T-cell (primary cell): ENCODE measurements around the gene IFNL3. TPM values are rescaled to one million over a fixed set of nuclear protein-coding genes. Genes with fewer than 3 reads are reported as not detected.

Source experiments
- ATAC-seq, 4 experiments: fragments of 200-7000 bp in 3 of 4; fragments of 150-1000 bp in 1 of 4; cut with Tn5 transposase; replicated peaks in 1 of 4; 1 replicate in 3 of 4; 2 replicates in 1 of 4; pipeline ENCODE4 v1.10.0; 2021; ENCODE audit warnings: moderate library complexity in 3 of 4, mild to moderate bottlenecking in 2 of 4, moderate number of reproducible peaks in 1 of 4
- CTCF ChIA-PET, 2 donors: fragments of 300-600 bp; sonication (Branson Sonifier 250); formaldehyde crosslinking; loops; one replicate each; lab custom pipeline; 2022; ENCODE audit warnings: antibody characterized with exemption in 2 of 2; lab: Charles Lee
- POLR2A ChIA-PET, 2 donors: fragments of 300-600 bp; sonication (Branson Sonifier 250); formaldehyde crosslinking; loops; one replicate each; lab custom pipeline; 2022; ENCODE audit warnings: antibody characterized with exemption in 2 of 2; lab: Charles Lee
- DNase-seq, 35 experiments: peaks; one replicate each; pipeline versions ENCODE4 v3.0.0 to v3.0.0-alpha.2; 2013 to 2023
- H3K27ac ChIP-seq: one replicate; pipeline ENCODE4 v1.5.1; 2013; ENCODE audit warnings: low read length
- H3K27me3 ChIP-seq, 2 experiments: replicated peaks in 1 of 2; 1 replicate in 1 of 2; 2 replicates in 1 of 2; pipeline versions ENCODE4 v1.6.1 to v1.7.0; 2013; ENCODE audit warnings: low read length in 1 of 2, mixed read lengths in 1 of 2; ENCODE audit not compliant: control insufficient read depth in 2 of 2, insufficient read depth in 2 of 2; ENCODE audit errors: extremely low read depth in 1 of 2
- H3K36me3 ChIP-seq, 2 donors: 1 replicate in 1 of 2; 2 replicates in 1 of 2; pipeline versions ENCODE4 v1.6.1 to v1.7.0; 2013; ENCODE audit warnings: low read length in 1 of 2; ENCODE audit not compliant: control insufficient read depth in 2 of 2, insufficient read depth in 1 of 2; ENCODE audit errors: extremely low read depth in 1 of 2
- H3K4me1 ChIP-seq, 2 experiments: 1 replicate in 1 of 2; 2 replicates in 1 of 2; pipeline versions ENCODE4 v1.6.1 to v1.7.0; 2013; ENCODE audit warnings: low read length in 2 of 2, mixed read lengths in 1 of 2; ENCODE audit not compliant: insufficient read depth in 2 of 2, control insufficient read depth in 1 of 2; ENCODE audit errors: extremely low read depth in 1 of 2
- H3K4me3 ChIP-seq, 2 donors: 1 replicate in 1 of 2; 2 replicates in 1 of 2; pipeline versions ENCODE4 v1.5.1 to v1.7.0; 2013; ENCODE audit warnings: mild to moderate bottlenecking in 2 of 2, low read length in 1 of 2, moderate library complexity in 1 of 2; ENCODE audit not compliant: control insufficient read depth in 1 of 2; ENCODE audit errors: extremely low read depth in 1 of 2
- H3K9me3 ChIP-seq: 2 replicates; pipeline ENCODE4 v1.7.0; 2013
- H3K27ac Mint-ChIP-seq, 2 donors: one replicate each; pipeline ENCODE4 v1.8.0; 2020 to 2021; ENCODE audit warnings: mild to moderate bottlenecking in 2 of 2, mixed read lengths in 2 of 2
- H3K27me3 Mint-ChIP-seq, 2 donors: one replicate each; pipeline ENCODE4 v1.8.0; 2021 to 2022; ENCODE audit warnings: mixed read lengths in 2 of 2
- H3K36me3 Mint-ChIP-seq: one replicate; pipeline ENCODE4 v1.8.0; 2021; ENCODE audit warnings: mixed read lengths
- H3K4me1 Mint-ChIP-seq, 3 donors: one replicate each; pipeline ENCODE4 v1.8.0; 2020 to 2022; ENCODE audit warnings: mixed read lengths in 3 of 3, mild to moderate bottlenecking in 1 of 3
- H3K4me3 Mint-ChIP-seq, 3 donors: one replicate each; pipeline ENCODE4 v1.8.0; 2020 to 2022; ENCODE audit warnings: mild to moderate bottlenecking in 3 of 3, mixed read lengths in 3 of 3, moderate library complexity in 3 of 3
- H3K9me3 Mint-ChIP-seq, 3 donors: one replicate each; pipeline ENCODE4 v1.8.0; 2020 to 2022; ENCODE audit warnings: mixed read lengths in 3 of 3
- WGBS: methylation state at CpG from one replicate; pipeline ENCODE4 v1.1.5; 2013; ENCODE audit warnings: missing lambda C conversion rate; ENCODE audit not compliant: insufficient coverage; 5-methylcytosine and 5-hydroxymethylcytosine counted together
- total RNA-seq, 35 experiments: library from RNA in 6 of 35; stranded (reverse) in 6 of 35; fragments of 120-200 nt in 1 of 35; gene quantifications; one replicate each; pipeline versions ENCODE4 v1.2.1 to v1.2.4 and lab custom pipeline; 2013 to 2026

IFNL3 gene
- total RNA-seq, 5 donors from 2014 or later (not counting 1 experiment from before 2014, with no cell fraction given) = not detected

GRCh38 chr19:39196860-39197562 lies 47.8 kb downstream of the IFNL3 start, which contains the start of gene NCCRP1:
Gene NCCRP1 (plus strand): TSS chr19:39196964. CDS start chr19:39196983, 19 bp downstream.
- peak within 1 kb of the TSS; percentile 31 to 60 (median 42) for H3K4me3 Mint-ChIP-seq
- POLR2A ChIA-PET = no interaction called here

DNA sequence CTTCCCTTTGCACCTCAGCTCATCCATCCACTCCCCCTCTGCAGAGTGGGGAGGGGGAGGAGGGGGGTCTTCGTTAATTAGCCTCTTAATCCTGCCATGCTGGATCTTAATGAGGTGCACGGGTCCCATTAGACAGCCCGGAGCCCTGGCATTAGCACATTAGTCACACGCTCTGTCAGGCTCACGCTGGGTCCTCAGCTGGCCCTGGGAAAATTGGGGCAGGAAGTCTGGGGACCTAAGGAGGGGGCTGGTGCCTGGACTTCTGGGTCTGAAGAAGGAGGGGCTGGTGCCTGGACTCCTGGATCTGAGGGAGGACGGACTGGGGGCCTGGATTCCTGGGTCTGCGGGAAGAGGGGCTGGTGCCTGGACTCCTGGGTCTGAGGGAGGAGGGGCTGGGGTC lies 48.5 kb downstream of the IFNL3 start:
- POLR2A ChIA-PET = interaction anchor here in 1 of 2 donors (0.6 kb wide), 1 partner anchor 177 kb away, joined by 5 read pairs; no protein-coding TSS in a partner anchor
- Histone ChIP-seq H3K27me3 (peaks cover 7 to 92% of the 10 kb centered on the region in 2 experiments), H3K4me1 (peaks cover 0 to 22% of the 10 kb centered on the region in 2 experiments), H3K9me3 (no peaks in the 10 kb centered on the region), H3K36me3 (no peaks in the 10 kb centered on the region), H3K4me3 (no peak overlapping the region), H3K27ac (no peak overlapping the region)
- peak overlapping the region in 1 of 3 donors; percentile 60 for H3K4me3 Mint-ChIP-seq
- CTCF ChIA-PET = no interaction called here
- no peak overlapping the region for H3K27ac Mint-ChIP-seq
- H3K36me3 Mint-ChIP-seq = no peaks in the 10 kb centered on the region
- no peak for DNase-seq
- H3K27me3 Mint-ChIP-seq = peaks cover 45 to 76% of the 10 kb centered on the region in 2 donors
- no peaks in the 10 kb centered on the region for H3K9me3 Mint-ChIP-seq
- 24% methylated on average over 6 of the region's 7 CpGs for WGBS
- ATAC-seq = peak in 1 of 4 experiments; percentile 16
- H3K4me1 Mint-ChIP-seq = peaks cover 22 to 26% (median 22%) of the 10 kb centered on the region in 3 donors

More at GRCh38 chr19:39196860-39197562, 47.8 kb downstream of the IFNL3 start, which contains the start of gene NCCRP1:
- H3K27ac ChIP-seq = no peak within 1 kb of the TSS
- peaks cover 51 to 77% of the 10 kb centered on the region in 2 donors for H3K27me3 Mint-ChIP-seq
- DNase-seq (peak in 4 of 35 experiments; percentile 5 to 18 (median 8)), ATAC-seq (peak; percentile 14 to 36 (median 22))
- H3K36me3 Mint-ChIP-seq = no peaks in the 10 kb centered on the region
- H3K9me3 ChIP-seq = no peaks in the 10 kb centered on the region
- CTCF ChIA-PET = no interaction called here
- peaks cover 22 to 26% (median 22%) of the 10 kb centered on the region in 3 donors for H3K4me1 Mint-ChIP-seq
- no peak within 1 kb of the TSS for H3K4me3 ChIP-seq
- no peaks in the 10 kb centered on the region for H3K9me3 Mint-ChIP-seq
- H3K27ac Mint-ChIP-seq = no peak within 1 kb of the TSS
- peaks cover 0 to 22% of the 10 kb centered on the region in 2 experiments for H3K4me1 ChIP-seq
- 6% methylated on average over 50 of the region's 51 CpGs for WGBS
- no peaks in the 10 kb centered on the region for H3K36me3 ChIP-seq
- peaks cover 7 to 93% of the 10 kb centered on the region in 2 experiments for H3K27me3 ChIP-seq

DNA sequence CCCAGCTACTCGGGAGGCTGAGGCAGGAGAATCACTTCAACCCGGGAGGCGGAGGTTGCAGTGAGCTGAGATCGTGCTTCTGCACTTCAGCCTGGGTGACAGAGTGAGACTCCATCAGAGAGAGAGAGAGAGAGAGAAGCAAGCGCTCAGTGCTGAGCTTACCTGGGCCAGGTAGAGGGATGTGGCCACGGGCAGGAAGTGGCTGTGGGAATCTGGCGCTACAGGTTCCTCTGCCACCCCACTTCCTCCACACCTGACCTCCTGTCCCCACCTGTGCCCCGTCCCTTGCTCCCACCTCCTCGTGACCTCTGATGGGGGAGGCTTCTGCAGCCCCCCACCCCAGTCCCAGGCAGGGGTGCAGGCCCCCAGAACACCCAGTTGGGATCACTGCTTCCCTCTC lies 49.1 kb downstream of the IFNL3 start:
- H3K27me3 ChIP-seq = peaks cover 5 to 89% of the 10 kb centered on the region in 2 experiments
- H3K9me3 ChIP-seq = no peaks in the 10 kb centered on the region
- 26% methylated on average over 6 of the region's 9 CpGs for WGBS
- DNase-seq (peak in 18 of 35 experiments; percentile 3 to 34 (median 14)), ATAC-seq (peak; percentile 27 to 72 (median 60))
- H3K4me3 Mint-ChIP-seq = peak overlapping the region; percentile 25 to 60 (median 39)
- no peaks in the 10 kb centered on the region for H3K36me3 Mint-ChIP-seq
- peak overlapping the region in 1 of 2 donors; percentile 16 for H3K27ac Mint-ChIP-seq
- POLR2A ChIA-PET = interaction anchor here in 1 of 2 donors (0.6 kb wide), 1 partner anchor 177 kb away, joined by 5 read pairs; no protein-coding TSS in a partner anchor
- H3K27me3 Mint-ChIP-seq = peaks cover 39 to 72% of the 10 kb centered on the region in 2 donors
- peaks cover 0 to 22% of the 10 kb centered on the region in 2 experiments for H3K4me1 ChIP-seq
- no peak overlapping the region for H3K27ac ChIP-seq
- H3K9me3 Mint-ChIP-seq = no peaks in the 10 kb centered on the region
- H3K4me1 Mint-ChIP-seq = peaks cover 22 to 26% (median 22%) of the 10 kb centered on the region in 3 donors
- H3K36me3 ChIP-seq = no peaks in the 10 kb centered on the region
- H3K4me3 ChIP-seq = no peak overlapping the region
- CTCF ChIA-PET = no interaction called here

DNA sequence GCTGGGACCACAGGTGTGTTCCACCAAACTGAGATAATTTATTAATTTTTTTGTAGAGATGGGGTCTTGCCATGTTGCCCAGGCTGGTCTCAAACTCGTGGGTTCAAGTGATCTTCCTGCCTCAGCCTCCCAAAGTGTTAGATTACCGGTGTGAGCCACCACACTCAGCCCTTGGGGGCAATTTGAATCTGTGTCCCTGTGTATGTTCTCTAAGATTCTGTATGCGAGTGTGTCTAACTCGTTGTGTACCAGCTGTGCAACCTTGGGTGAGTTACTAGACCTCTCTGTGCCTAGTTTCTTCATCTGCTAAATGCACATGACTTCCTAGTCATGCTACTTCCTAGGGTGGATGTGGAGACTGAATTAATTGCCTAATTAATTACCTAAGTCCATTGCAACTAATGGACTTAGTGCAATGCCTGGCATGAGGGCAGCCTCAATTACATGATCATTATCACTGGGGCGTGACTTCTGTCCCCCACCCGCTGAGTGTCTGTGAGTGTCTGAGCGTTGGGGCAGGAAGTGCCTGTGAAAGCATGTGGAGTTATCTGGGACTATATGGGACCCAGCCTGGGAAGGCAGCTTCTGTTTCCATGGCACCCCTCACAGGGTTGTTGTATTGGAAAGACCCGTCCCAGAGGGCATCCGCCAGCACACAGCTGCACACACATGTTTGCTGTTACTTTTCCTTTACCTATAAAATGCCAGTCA lies 49.8 kb downstream of the IFNL3 start:
- ATAC-seq (no peak), DNase-seq (no peak)
- Mint-ChIP-seq H3K36me3 (no peaks in the 10 kb centered on the region), H3K27me3 (peaks cover 35 to 69% of the 10 kb centered on the region in 2 donors), H3K9me3 (no peaks in the 10 kb centered on the region), H3K27ac (no peak overlapping the region), H3K4me1 (peaks cover 22 to 26% (median 22%) of the 10 kb centered on the region in 3 donors), H3K4me3 (peak overlapping the region in 1 of 3 donors; percentile 60)
- ChIA-PET POLR2A (no interaction called here), CTCF (no interaction called here)
- WGBS = 90% methylated on average over 3 of the region's 9 CpGs
- Histone ChIP-seq H3K27me3 (peaks cover 3 to 81% of the 10 kb centered on the region in 2 experiments), H3K36me3 (no peaks in the 10 kb centered on the region), H3K9me3 (no peaks in the 10 kb centered on the region), H3K4me1 (peaks cover 0 to 22% of the 10 kb centered on the region in 2 experiments), H3K27ac (no peak overlapping the region), H3K4me3 (no peak overlapping the region)

DNA sequence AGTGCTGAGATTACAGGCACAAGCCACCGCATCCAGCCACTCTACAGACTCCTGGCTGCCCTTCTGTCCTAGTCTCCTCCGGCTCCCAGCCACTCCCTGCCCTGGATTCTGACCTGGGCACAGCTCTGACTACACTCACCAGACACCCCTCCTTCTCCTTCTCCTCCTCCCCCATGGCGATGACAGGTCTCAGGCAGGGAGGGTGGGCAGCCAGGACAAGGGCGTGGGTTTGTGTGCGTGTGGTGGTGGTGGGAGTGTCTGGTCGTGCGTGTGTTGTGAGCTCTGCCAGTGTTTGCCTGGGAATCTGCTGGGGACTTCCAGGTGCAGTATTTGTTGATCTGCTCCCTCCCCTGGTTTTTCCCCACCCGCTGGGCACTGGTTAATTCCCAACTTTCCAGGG lies 51.0 kb downstream of the IFNL3 start:
- Histone ChIP-seq H3K9me3 (no peaks in the 10 kb centered on the region), H3K27ac (no peak overlapping the region), H3K27me3 (peaks cover 3 to 75% of the 10 kb centered on the region in 2 experiments), H3K36me3 (no peaks in the 10 kb centered on the region), H3K4me3 (no peak overlapping the region), H3K4me1 (peaks cover 0 to 22% of the 10 kb centered on the region in 2 experiments)
- Mint-ChIP-seq H3K27ac (no peak overlapping the region), H3K27me3 (peaks cover 33 to 65% of the 10 kb centered on the region in 2 donors), H3K4me1 (peaks cover 22 to 26% (median 22%) of the 10 kb centered on the region in 3 donors), H3K36me3 (no peaks in the 10 kb centered on the region), H3K9me3 (no peaks in the 10 kb centered on the region), H3K4me3 (no peak overlapping the region)
- CTCF ChIA-PET = no interaction called here
- POLR2A ChIA-PET = no interaction called here
- 90% methylated on average over 2 of the region's 8 CpGs for WGBS
- no peak for ATAC-seq
- no peak for DNase-seq
